Stromal cell of bone marrow (primary cell): Measurements from ENCODE around the gene FADS1.

Source experiments
- DNase-seq: peaks from one replicate; pipeline ENCODE4 v3.0.0-alpha.2; 2012; ENCODE audit warnings: low read depth

Gene FADS1

DNA sequence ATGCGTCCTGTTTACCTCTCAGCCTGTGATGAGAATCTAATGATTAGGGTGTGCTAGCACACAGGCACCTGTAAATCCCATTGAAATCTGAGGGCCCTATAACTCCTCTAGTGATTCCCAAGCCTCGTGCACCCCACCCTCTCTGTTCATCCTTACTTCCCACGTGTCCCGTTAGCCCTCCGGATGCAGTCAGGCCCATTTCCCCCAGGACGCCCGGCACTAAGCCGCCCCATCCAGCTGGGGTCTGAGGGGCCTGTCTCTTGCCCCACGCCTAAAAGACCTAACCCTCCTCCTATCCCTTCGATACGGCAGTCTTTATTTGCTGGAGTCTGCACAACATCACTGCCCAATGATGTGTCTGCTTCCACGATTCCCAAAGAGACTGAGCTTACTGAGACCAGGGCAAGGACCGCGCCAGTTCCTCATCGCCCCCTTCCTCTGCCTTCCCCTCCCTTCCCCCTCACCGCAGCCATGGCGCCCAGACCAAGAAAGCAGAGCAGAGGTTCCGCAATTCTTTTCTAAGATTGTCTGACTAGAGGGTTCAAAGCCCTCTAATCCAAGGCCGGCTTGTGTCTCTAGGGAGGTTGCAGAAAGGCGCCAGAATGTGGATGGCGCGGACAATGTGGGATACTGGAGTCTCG, 10.2 kb upstream of the FADS1 start:
- DNase-seq: no peak

DNA sequence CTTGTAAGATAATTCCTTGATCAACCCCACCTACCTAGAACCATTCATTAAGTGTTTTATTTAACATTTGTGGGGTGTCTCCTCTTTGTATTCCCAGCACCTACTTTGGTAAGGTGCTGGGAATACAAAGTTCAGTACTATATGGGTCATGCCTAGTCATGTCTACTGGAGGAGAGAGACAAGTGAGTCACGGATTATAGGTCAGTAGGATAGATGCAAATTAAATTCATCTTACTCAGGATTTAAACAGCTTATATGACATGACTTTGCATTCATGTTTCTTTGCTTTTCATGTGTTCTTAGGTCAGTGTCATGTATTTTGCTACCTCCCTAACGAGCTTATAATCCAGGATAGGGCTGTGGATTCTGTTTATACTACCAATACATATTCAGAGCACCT, 3.4 kb upstream of the FADS1 start:
- DNase-seq: no peak

DNA sequence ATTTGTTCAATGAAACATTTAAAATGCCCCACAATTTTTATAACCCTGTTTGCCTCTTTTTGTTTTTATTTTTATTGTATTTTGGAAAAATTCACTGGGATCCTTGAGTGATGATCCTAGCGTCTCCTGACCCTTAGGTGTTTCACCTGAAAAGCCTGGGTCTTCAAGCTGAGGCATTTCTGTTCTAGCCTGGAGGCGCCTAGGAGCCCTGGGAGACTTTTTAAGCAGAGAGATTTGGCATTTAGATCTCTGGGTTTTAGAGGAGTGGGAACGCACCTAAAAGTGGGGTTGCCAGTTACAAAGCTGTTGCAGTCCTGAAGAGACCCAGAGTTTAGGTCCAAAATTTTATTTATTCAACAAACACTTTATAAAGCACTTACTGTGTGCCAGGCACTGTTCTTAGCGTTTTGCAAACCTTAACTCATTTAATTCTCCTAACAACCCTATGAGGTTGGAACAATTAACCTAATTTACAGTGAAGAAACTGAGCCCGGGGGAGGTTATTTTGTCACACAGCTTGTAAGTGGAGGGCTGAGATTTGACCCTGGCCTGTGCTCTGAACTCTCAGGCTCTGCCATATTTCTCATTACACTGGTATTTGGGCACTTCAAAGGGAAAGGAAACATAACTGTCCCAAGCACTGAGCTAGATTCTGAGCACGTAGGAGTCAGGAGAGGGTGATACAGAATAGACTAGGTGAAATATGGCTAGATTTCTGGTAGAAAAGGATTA, 834 bp upstream of the FADS1 start:
- no peak for DNase-seq

GRCh38 chr11:61815790-61816735, 740 bp downstream of the FADS1 start:
- DNase-seq: no peak

- peak; percentile 93 for DNase-seq
These were observed 1.6 kb downstream of the FADS1 start for GRCh38 chr11:61814958-61815789.

- no peak for DNase-seq
These were observed 2.4 kb downstream of the FADS1 start for GRCh38 chr11:61814247-61814957.

DNA sequence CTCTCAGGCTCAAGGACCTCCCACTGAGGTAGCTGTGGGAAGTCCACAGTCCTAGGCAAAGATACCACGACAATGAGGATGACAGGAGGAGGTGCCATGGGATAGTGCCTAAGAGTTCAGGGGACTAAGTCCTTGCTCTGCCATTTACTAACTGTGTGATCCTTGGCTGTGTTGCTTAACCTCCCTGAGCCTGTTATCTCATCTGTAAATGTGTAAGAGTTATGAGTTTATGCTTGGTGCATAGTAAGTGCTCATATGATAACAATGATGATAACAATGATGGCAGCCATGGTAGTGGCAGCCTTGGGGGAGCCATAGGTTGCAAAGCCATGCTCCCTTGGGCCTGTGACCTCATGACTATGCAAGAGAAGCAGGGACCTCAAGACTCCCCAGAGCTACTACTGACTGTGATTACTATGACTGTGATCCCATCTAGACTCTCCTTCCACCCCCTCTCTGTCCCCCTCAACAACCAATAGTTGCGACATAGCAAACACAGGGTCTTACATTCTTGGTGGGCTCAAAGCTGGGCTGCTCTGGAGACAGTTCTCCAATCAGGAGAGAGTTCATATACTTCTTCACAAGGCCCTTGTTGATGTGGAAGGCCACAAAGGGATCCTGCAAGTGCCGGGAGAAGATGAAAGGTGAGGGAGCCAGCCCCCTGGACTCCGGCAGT, 3.9 kb downstream of the FADS1 start:
- no peak for DNase-seq

GRCh38 chr11:61811831-61812230, 5.0 kb downstream of the FADS1 start:
- no peak for DNase-seq

GRCh38 chr11:61810671-61811175, 6.1 kb downstream of the FADS1 start:
- no peak for DNase-seq

- no peak for DNase-seq
These were observed 10.0 kb downstream of the FADS1 start for GRCh38 chr11:61806785-61807184.

- DNase-seq: no peak
These were observed 11.7 kb downstream of the FADS1 start for GRCh38 chr11:61805146-61805545.

DNA sequence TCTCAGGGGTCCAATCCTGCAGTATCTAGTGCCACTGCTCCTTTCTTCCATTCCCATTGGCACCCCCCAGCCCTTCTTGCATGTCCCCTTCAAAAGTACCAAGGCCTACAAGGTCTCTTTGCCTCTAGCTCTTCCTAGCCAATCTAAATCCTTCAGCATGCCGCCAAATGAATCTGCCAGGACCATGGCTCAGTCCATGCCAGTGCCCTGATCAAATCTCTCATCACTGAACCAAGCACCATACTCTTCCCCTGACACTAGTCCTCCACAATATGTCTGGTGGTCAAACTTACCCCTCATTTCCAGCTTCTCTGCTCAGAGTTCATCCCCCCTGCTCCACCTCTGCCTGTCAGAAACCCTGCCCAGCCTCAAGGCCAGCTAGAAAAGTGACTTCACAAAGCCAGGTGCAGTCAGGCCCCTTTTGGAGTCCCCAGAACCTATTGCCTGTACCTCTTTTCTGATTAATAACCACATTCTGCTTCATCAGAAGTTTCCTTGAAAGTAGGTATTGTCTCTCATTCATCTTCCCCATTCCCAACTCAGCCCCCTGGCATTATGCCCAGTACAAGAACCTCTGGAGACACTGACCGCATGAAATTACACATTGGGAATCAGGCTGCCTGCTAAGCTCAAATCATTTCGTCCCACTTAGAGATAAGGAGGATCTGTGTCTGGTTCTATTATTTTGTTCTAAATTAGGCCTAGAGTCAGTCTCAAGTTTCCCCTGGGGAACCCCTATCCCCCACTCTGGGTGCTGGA, 12.7 kb downstream of the FADS1 start:
- no peak for DNase-seq

DNA sequence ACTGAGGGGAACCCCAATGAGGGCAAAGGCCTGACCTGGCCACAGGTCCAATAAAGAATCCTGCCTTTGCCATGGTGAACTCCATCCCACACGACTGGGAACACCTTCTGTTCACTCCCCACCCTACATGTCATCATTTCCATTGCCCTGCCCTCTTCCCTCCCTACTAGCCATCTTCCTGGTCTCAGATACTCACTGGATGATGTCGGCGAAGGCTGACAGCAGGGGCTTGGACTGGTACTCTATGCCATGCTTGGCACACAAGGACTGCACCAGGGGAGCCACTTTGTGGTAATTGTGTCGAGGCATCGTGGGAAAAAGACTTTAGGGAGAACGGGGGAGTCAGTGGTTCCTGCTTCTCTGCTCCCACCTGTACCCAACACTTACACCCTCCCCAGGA, 14.2 kb downstream of the FADS1 start:
- DNase-seq: no peak

DNA sequence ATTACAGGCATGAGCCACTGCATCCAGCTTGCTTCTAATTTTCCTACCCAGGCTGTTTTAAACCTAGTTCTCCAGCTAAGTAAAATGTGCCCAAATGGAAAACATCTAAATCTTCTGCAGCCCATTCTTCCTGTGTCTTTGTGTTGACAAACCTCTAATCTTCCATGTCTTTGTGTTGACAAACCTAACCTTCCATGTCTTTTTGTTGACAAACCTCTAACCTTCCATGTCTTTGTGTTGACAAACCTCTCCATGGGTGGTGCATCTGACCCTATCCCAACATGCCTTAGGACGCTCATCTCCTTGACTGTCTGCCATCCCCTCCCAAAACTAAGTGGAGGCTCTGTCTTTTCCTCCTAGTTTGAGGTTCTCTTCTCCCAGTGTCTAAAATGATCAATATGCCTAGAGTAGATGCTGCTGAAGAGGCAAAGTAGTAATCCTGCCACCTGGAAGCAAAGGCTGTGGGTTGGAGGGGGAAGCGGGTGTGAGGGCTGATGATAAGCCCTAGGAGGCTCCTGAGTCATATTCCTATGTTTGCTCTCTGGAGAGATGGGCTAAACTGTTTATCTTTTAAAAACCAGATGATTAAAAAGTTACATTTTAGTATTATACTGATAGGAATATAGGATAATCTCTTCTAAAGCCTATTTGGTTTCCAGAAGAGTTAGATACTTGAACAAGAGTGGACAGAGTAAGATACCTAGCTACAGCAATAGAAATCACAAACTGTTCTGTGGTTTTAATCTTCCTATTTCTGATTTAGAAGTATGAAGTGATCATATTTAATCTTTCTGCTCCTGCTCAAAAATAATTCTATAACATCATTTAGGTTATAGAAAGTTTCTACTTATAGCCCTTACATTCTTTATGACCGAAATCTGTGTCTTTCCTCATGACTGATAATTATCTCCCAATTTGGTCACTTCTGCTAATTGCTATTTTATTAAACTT, 16.2 kb downstream of the FADS1 start:
- no peak for DNase-seq

DNA sequence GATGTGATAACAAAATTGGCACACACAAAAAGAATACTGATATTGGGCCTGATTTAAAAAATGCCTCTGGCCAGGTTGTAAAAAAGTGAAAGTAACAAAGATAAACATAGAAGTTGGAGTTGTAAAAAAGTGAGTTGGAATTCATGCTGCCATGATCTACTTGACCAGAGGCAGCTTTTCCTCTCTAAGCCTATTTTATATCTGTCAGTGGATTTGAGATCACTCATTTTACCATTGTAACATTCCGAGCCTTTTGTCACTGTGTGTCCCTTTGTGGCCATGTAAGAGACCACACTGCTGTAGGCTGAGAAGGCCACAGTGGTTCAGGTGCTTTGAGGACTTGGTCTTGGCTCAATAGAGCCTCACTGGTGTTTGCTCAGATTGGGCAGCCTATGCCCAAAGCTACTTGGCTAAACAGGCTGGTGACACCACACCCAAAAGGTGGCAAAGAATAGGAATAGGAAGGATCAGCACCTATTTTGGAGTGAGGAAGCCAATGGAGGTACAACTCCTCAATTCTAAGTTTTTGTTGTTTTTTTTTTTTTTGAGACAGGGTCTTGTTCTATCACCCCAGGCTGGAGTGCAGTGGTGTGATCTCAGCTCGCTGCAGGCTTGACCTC, 17.0 kb downstream of the FADS1 start:
- no peak for DNase-seq

DNA sequence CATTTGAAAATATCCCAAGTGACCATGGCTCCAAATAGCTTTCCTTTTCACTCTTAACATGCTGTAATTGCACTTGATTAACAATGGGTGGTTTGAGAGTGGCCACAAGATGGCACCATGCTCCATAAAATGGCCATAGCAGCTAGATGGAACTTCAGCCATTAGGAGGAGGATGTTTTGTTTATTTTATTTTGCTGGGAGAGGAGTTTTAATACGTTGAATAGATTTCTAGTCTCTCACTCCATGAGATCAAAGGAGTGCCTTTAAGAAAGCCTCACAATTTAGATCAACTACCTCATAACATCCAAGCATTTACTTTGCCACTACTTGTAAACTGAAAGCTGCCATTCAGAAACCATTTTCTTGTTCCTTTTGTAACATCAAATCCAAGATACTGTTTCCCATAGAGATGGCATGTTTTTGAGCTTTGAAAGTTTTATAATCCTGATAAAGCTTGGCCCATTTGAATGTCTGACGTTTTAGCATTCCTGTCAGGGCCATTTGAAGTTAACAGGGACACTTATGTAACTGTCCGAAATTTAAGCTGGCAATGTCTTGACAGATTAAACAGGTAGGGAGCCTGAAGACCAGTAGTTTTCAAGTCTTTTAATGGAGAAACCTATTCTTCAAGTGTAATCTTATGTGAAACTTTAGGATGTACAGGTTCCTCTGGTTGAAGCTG, 19.4 kb downstream of the FADS1 start:
- peak; percentile 72 for DNase-seq

DNA sequence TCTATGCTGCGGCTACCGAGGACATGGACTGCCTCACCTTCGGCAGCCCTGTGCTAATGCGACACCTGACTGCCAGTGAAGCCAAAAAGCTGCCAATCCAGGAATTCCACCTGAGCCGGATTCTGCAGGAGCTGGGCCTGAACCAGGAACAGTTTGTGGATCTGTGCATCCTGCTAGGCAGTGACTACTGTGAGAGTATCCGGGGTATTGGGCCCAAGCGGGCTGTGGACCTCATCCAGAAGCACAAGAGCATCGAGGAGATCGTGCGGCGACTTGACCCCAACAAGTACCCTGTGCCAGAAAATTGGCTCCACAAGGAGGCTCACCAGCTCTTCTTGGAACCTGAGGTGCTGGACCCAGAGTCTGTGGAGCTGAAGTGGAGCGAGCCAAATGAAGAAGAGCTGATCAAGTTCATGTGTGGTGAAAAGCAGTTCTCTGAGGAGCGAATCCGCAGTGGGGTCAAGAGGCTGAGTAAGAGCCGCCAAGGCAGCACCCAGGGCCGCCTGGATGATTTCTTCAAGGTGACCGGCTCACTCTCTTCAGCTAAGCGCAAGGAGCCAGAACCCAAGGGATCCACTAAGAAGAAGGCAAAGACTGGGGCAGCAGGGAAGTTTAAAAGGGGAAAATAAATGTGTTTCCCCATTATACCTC, 20.8 kb downstream of the FADS1 start:
- no peak for DNase-seq
